Ascending aorta (tissue), 2 donors: ENCODE results near the gene DRC1. TPM values are rescaled to one million over a fixed set of nuclear protein-coding genes. Genes with fewer than 3 reads are reported as not detected.
"Not testable (repeated sequence)": the region's sequence is repeated elsewhere in the genome, so short reads cannot be mapped to it uniquely, and the experiment has no call there.

Experiments
- DNase-seq, 2 donors: peaks; one replicate each; pipeline ENCODE4 v3.0.0-alpha.2; 2019; ENCODE audit warnings: low spot score in 2 of 2
- H3K27ac ChIP-seq, 2 donors: fragments of 200-600 bp; sonication (generic); one replicate each; pipeline ENCODE4 v1.5.1; 2016 to 2017; ENCODE audit warnings: mild to moderate bottlenecking in 1 of 2
- H3K27me3 ChIP-seq: fragments of 200-600 bp; sonication (generic); one replicate; pipeline ENCODE4 v1.5.1; 2017
- H3K36me3 ChIP-seq, 2 donors: fragments of 200-600 bp; sonication (generic); one replicate each; pipeline ENCODE4 v1.5.1; 2016
- H3K4me1 ChIP-seq, 2 donors: fragments of 200-600 bp; sonication (generic); one replicate each; pipeline ENCODE4 v1.5.1; 2016 to 2017; ENCODE audit warnings: mild to moderate bottlenecking in 1 of 2
- H3K4me3 ChIP-seq, 2 donors: fragments of 200-600 bp; sonication (generic); one replicate each; pipeline ENCODE4 v1.5.1; 2016 to 2017; ENCODE audit warnings: mild to moderate bottlenecking in 1 of 2
- H3K9me3 ChIP-seq, 2 donors: fragments of 200-600 bp; sonication (generic); one replicate each; pipeline ENCODE4 v1.5.1; 2016
- CTCF ChIP-seq, 3 experiments: fragments of 200-600 bp in 2 of 3; fragments of 450-650 bp in 1 of 3; sonication (generic) in 2 of 3; IDR thresholded peaks; one replicate each; pipeline ENCODE4 v1.5.1; 2016 to 2019; ENCODE audit warnings: antibody characterized with exemption in 3 of 3, mild to moderate bottlenecking in 1 of 3, moderate library complexity in 1 of 3
- intact Hi-C: fragments of 100-400 bp; cut with DNase I; formaldehyde crosslinking; loops from one replicate; pipeline ENCODE4 v1.15.1; 2023
- total RNA-seq: library from RNA; depleted of rRNA; stranded (reverse); fragments of >200 nt; gene quantifications from one replicate; pipeline ENCODE4 v1.1.0, GENCODE V29; 2016

The DRC1 gene
- total RNA-seq = not detected

- no peaks in the 10 kb centered on the region for H3K4me1 ChIP-seq
- no peaks in the 10 kb centered on the region for H3K27me3 ChIP-seq
- H3K4me3 ChIP-seq = peak within 1 kb of the TSS in 1 of 2 donors; percentile 46
- no peak for DNase-seq
- TF ChIP-seq CTCF (IDR thresholded peaks at IDR 0.05) = no peak
- H3K36me3 ChIP-seq = no peaks in the 10 kb centered on the region
- intact Hi-C loops = no loop called here
- H3K27ac ChIP-seq = no peak within 1 kb of the TSS
- H3K9me3 ChIP-seq = no peaks in the 10 kb centered on the region
Observed at GRCh38 chr2:26401739-26402541, at the start of gene DRC1. DRC1 (plus strand) TSS chr2:26401920; CDS start chr2:26401990, 70 bp downstream.

GRCh38 chr2:26352892-26353291, 48.8 kb upstream of the DRC1 start:
- H3K27me3 ChIP-seq = no peaks in the 10 kb centered on the region
- H3K36me3 ChIP-seq = no peaks in the 10 kb centered on the region
- intact Hi-C loops = no loop called here
- H3K4me3 ChIP-seq = no peak overlapping the region
- H3K27ac ChIP-seq = no peak overlapping the region
- TF ChIP-seq CTCF (IDR thresholded peaks at IDR 0.05) = no peak
- DNase-seq = no peak
- H3K9me3 ChIP-seq = no peaks in the 10 kb centered on the region
- no peaks in the 10 kb centered on the region for H3K4me1 ChIP-seq

- H3K27me3 ChIP-seq, DNase-seq, H3K9me3 ChIP-seq, H3K4me3 ChIP-seq, H3K36me3 ChIP-seq, H3K4me1 ChIP-seq, intact Hi-C loops, H3K27ac ChIP-seq: not testable (repeated sequence)
Observed at GRCh38 chr2:26354469-26354868, 47.3 kb upstream of the DRC1 start.

- no peaks in the 10 kb centered on the region for H3K9me3 ChIP-seq
- no peaks in the 10 kb centered on the region for H3K36me3 ChIP-seq
- H3K27ac ChIP-seq = no peak overlapping the region
- H3K27me3 ChIP-seq = no peaks in the 10 kb centered on the region
- H3K4me3 ChIP-seq = no peak overlapping the region
- H3K4me1 ChIP-seq = no peaks in the 10 kb centered on the region
- DNase-seq = no peak
- intact Hi-C loops = no loop called here
- no peak for TF ChIP-seq CTCF (IDR thresholded peaks at IDR 0.05)
Observed at GRCh38 chr2:26355038-26355995, 46.4 kb upstream of the DRC1 start.

GRCh38 chr2:26356111-26356510, 45.6 kb upstream of the DRC1 start:
- Histone ChIP-seq H3K4me3 (no peak overlapping the region), H3K27ac (no peak overlapping the region), H3K4me1 (no peaks in the 10 kb centered on the region), H3K36me3 (no peaks in the 10 kb centered on the region), H3K9me3 (no peaks in the 10 kb centered on the region), H3K27me3 (no peaks in the 10 kb centered on the region)
- intact Hi-C loops = no loop called here
- no peak for DNase-seq
- no peak for TF ChIP-seq CTCF (IDR thresholded peaks at IDR 0.05)

GRCh38 chr2:26356771-26357170, 44.9 kb upstream of the DRC1 start:
- no peak overlapping the region for H3K27ac ChIP-seq
- no peak for DNase-seq
- no peak overlapping the region for H3K4me3 ChIP-seq
- no peaks in the 10 kb centered on the region for H3K4me1 ChIP-seq
- intact Hi-C loops = no loop called here
- TF ChIP-seq CTCF (IDR thresholded peaks at IDR 0.05) = no peak
- no peaks in the 10 kb centered on the region for H3K9me3 ChIP-seq
- H3K36me3 ChIP-seq = no peaks in the 10 kb centered on the region
- H3K27me3 ChIP-seq = no peaks in the 10 kb centered on the region
